ENCODE results near the gene THSD8. TPM values are rescaled to one million over a fixed set of nuclear protein-coding genes. Genes with fewer than 3 reads are reported as not detected.

Gene THSD8
- total RNA-seq, 6 donors from 2014 or later, result 4.6 to 6.0 TPM; not detected in 4

DNA sequence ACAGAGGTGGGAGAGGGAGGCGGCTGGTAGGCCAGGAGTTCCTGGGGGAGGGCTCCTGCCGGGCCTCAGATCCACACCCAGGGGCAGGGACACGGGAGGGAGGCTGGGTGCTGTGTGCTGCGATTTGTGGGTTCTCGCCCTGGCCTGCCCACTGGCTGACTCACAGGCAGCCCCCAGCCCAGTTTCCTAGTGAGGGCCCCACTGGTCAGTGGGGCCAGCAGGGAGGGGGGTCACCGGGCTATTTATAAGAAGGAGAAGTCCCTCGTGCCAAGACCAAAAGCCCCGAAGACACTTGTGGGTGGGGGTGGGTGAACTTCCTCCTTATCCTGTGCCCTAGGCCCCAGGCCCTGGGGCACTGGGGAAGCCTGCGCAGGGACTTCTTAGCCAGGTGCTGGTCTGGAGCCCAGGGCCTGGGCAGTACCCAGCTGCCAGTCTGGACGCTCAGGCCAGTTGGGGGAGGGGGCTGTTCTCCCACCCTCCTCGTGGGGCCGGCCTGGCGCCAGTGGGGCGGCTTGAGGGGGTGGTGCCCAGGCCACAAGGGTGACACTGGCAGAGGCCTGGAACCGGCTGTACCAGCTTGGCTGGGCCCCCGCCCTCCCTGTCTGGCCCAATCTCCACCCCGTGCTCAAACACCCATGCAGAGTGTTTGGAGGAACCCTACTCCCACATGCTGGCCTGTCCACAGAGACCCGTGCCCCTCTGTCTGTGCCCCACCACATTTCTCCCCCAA lies 15.6 kb upstream of the THSD8 start:
- Histone ChIP-seq H3K27ac (peak overlapping the region; percentile 96 to 100 (median 98)), H3K36me3 (no peaks in the 10 kb centered on the region), H3K4me3 (peak overlapping the region in 2 of 4 donors; percentile 2 to 46), H3K4me1 (peaks cover 72 to 89% (median 79%) of the 10 kb centered on the region in 4 donors), H3K27me3 (no peaks in the 10 kb centered on the region), H3K9me3 (no peaks in the 10 kb centered on the region)
- TF ChIP-seq EP300 (IDR thresholded peaks at IDR 0.05) (peak in 2 of 4 donors; percentile 63 to 82), POLR2A (IDR thresholded peaks at IDR 0.05) (peak in 2 of 4 donors; percentile 34 to 82), POLR2AphosphoS5 (IDR thresholded peaks at IDR 0.05) (peak; percentile 39 to 75)
- TF ChIP-seq, protein P1, sequence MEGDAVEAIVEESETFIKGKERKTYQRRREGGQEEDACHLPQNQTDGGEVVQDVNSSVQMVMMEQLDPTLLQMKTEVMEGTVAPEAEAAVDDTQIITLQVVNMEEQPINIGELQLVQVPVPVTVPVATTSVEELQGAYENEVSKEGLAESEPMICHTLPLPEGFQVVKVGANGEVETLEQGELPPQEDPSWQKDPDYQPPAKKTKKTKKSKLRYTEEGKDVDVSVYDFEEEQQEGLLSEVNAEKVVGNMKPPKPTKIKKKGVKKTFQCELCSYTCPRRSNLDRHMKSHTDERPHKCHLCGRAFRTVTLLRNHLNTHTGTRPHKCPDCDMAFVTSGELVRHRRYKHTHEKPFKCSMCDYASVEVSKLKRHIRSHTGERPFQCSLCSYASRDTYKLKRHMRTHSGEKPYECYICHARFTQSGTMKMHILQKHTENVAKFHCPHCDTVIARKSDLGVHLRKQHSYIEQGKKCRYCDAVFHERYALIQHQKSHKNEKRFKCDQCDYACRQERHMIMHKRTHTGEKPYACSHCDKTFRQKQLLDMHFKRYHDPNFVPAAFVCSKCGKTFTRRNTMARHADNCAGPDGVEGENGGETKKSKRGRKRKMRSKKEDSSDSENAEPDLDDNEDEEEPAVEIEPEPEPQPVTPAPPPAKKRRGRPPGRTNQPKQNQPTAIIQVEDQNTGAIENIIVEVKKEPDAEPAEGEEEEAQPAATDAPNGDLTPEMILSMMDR (IDR thresholded peaks at IDR 0.05), result no peak
- peak; percentile 2 to 64 for ATAC-seq (ENCODE audit: low FRiP score in 2 of 2)
- 17 to 31% methylated on average over 7 to 12 of the region's 18 CpGs for WGBS, 2 donors
- DNase-seq, result peak; percentile 93 to 94

DNA sequence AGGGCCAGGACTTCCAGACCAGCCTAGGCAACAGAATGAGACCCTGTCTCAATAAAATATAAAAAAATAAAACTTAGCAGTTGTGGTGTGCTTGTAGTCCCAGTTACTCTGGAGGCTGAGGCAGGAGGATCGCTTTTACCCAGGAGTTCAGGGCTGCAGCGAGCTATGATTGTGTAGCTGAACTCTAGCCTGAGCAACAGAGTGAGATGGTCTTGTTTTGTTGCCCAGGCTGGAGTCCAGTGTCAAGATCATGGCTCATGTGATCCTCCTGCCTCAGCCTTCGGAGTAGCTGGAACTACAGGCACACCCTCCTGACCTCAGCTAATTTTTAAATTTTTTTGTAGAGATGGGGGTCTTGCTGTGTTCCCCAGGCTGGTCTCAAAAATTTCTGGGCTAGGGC lies 14.9 kb upstream of the THSD8 start:
- no peak overlapping the region for H3K4me3 ChIP-seq
- H3K27me3 ChIP-seq, result no peaks in the 10 kb centered on the region
- TF ChIP-seq POLR2AphosphoS5 (IDR thresholded peaks at IDR 0.05) (no peak), POLR2A (IDR thresholded peaks at IDR 0.05) (no peak), EP300 (IDR thresholded peaks at IDR 0.05) (no peak)
- TF ChIP-seq, protein P1 (IDR thresholded peaks at IDR 0.05), result no peak
- no peaks in the 10 kb centered on the region for H3K36me3 ChIP-seq
- H3K27ac ChIP-seq, result peak overlapping the region; percentile 96 to 100 (median 98)
- peaks cover 68 to 84% (median 73%) of the 10 kb centered on the region in 4 donors for H3K4me1 ChIP-seq
- no peaks in the 10 kb centered on the region for H3K9me3 ChIP-seq
- WGBS, 2 donors, result 63 to 77% methylated on average over 3 of the region's 3 CpGs
- DNase-seq (no peak), ATAC-seq (ENCODE audit: low FRiP score in 2 of 2) (no peak)

DNA sequence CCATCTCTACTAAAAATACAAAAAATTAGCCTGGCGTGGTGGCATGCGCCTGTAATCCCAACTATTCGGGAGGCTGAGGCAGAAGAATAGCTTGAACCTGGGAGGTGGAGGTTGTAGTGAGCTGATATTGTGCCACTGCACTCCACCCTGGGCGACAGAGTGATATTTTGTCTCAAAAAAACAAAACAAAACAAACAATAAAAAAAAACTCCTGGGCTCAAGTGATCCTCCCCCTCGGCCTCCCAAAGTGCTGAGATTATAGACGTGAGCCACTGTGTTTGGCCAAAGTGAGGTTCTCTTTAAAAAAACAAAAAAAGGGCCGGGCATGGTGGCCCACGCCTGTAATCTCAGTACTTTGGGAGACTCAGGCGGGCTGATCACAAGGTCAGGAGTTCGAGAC lies 14.4 kb upstream of the THSD8 start:
- TF ChIP-seq, protein P1 (IDR thresholded peaks at IDR 0.05), result no peak
- no peak for TF ChIP-seq POLR2A (IDR thresholded peaks at IDR 0.05)

DNA sequence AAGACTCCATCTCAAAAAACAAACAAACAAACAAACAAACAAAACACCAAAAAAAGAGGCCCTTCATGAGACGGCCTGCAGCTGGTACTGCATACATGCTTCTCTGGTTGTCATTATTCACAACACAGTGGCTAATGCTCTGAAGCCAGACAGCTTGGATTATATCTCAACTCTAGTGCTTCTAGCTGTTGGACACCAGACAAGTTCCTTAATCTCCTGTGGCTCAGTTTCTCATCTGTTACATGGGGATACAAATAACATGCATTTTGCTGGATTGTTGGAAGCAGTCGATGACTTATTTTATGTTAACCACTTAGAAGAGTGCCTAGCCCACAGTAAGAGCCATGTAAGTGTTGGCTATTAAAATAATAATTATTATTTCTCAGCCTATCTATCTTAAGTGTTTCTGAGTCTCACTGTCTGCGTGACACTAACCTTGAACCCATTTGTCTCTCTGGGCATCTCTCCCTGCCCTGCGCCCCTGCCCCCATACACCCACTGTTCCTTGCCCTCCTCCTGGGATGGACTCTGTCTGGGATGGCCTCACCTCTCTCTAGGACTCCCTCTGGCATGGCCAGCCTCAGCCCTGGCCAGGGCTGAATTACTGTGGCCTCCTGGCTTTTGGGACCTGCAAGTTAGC lies 13.7 kb upstream of the THSD8 start:
- Histone ChIP-seq H3K27ac (peak overlapping the region; percentile 96 to 100 (median 98)), H3K27me3 (no peaks in the 10 kb centered on the region), H3K4me1 (peaks cover 62 to 72% (median 67%) of the 10 kb centered on the region in 4 donors), H3K9me3 (no peaks in the 10 kb centered on the region), H3K4me3 (peak overlapping the region in 3 of 4 donors; percentile 84 to 96 (median 93)), H3K36me3 (peaks cover 0 to 11% (median 0%) of the 10 kb centered on the region in 4 donors)
- 50 to 54% methylated on average over 4 of the region's 4 CpGs for WGBS, 2 donors
- TF ChIP-seq, protein P1 (IDR thresholded peaks at IDR 0.05), result no peak
- TF ChIP-seq POLR2A (IDR thresholded peaks at IDR 0.05) (no peak), POLR2AphosphoS5 (IDR thresholded peaks at IDR 0.05) (no peak), EP300 (IDR thresholded peaks at IDR 0.05) (no peak)
- no peak for ATAC-seq (ENCODE audit: low FRiP score in 2 of 2)
- no peak for DNase-seq

More for the DNA sequence above, 14.4 kb upstream of the THSD8 start:
- Histone ChIP-seq H3K27me3 (no peaks in the 10 kb centered on the region), H3K4me3 (no peak overlapping the region), H3K9me3 (no peaks in the 10 kb centered on the region), H3K27ac (peak overlapping the region; percentile 96 to 100 (median 98)), H3K4me1 (peaks cover 68 to 79% (median 71%) of the 10 kb centered on the region in 4 donors), H3K36me3 (peaks cover 0 to 4% (median 0%) of the 10 kb centered on the region in 4 donors)
- no peak for ATAC-seq (ENCODE audit: low FRiP score in 2 of 2)
- DNase-seq, result no peak
- 68 to 71% methylated on average over 10 of the region's 10 CpGs for WGBS, 2 donors
